ENCODE measurements around the gene PELI2. TPM values are rescaled to one million over a fixed set of nuclear protein-coding genes. Genes with fewer than 3 reads are reported as not detected.

Gene PELI2
- total RNA-seq, 1 experiment from 2014 or later: 23.5 TPM

GRCh38 chr14:56216626-56217379 is 98.6 kb downstream of the PELI2 start:
- Mint-ChIP-seq H3K4me1 (peaks cover 14% of the 10 kb centered on the region), H3K4me3 (no peak overlapping the region), H3K27ac (no peak overlapping the region), H3K36me3 (no peaks in the 10 kb centered on the region), H3K27me3 (ENCODE audit: low read depth) (no peaks in the 10 kb centered on the region), H3K9me3 (no peaks in the 10 kb centered on the region)
- ChIA-PET CTCF (interaction anchor here (1.3 kb wide), 1 partner anchor 124 kb away, joined by 3 read pairs; no protein-coding TSS in a partner anchor), POLR2A (no interaction called here)
- DNase-seq (ENCODE audit: low spot score): no peak
- TF ChIP-seq, protein P1, sequence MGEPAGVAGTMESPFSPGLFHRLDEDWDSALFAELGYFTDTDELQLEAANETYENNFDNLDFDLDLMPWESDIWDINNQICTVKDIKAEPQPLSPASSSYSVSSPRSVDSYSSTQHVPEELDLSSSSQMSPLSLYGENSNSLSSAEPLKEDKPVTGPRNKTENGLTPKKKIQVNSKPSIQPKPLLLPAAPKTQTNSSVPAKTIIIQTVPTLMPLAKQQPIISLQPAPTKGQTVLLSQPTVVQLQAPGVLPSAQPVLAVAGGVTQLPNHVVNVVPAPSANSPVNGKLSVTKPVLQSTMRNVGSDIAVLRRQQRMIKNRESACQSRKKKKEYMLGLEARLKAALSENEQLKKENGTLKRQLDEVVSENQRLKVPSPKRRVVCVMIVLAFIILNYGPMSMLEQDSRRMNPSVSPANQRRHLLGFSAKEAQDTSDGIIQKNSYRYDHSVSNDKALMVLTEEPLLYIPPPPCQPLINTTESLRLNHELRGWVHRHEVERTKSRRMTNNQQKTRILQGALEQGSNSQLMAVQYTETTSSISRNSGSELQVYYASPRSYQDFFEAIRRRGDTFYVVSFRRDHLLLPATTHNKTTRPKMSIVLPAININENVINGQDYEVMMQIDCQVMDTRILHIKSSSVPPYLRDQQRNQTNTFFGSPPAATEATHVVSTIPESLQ (CRISPR knock-in tag; IDR thresholded peaks at IDR 0.05): no peak
- TF ChIP-seq JAZF1 (CRISPR knock-in tag; IDR thresholded peaks at IDR 0.05): no peak
- TF ChIP-seq EMX1 (CRISPR knock-in tag; IDR thresholded peaks at IDR 0.05): no peak
- no peak for TF ChIP-seq MYBL2 (CRISPR knock-in tag; IDR thresholded peaks at IDR 0.05)
- TF ChIP-seq IRF2 (CRISPR knock-in tag; IDR thresholded peaks at IDR 0.05; ENCODE audit: borderline replicate concordance, low read depth): no peak
- TF ChIP-seq MLX (CRISPR knock-in tag; IDR thresholded peaks at IDR 0.05): no peak
- TF ChIP-seq, protein P2, sequence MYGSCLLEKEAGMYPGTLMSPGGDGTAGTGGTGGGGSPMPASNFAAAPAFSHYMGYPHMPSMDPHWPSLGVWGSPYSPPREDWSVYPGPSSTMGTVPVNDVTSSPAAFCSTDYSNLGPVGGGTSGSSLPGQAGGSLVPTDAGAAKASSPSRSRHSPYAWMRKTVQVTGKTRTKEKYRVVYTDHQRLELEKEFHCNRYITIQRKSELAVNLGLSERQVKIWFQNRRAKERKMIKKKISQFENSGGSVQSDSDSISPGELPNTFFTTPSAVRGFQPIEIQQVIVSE (CRISPR knock-in tag; IDR thresholded peaks at IDR 0.05; ENCODE audit: borderline replicate concordance): no peak
- TF ChIP-seq TEAD1 (CRISPR knock-in tag; IDR thresholded peaks at IDR 0.05): no peak
- TF ChIP-seq ZNF671 (CRISPR knock-in tag; IDR thresholded peaks at IDR 0.05): no peak
- no peak for TF ChIP-seq ETV6 (CRISPR knock-in tag; IDR thresholded peaks at IDR 0.05)
- TF ChIP-seq CREM (CRISPR knock-in tag; IDR thresholded peaks at IDR 0.05): no peak
- no peak for TF ChIP-seq ZNF396 (CRISPR knock-in tag; IDR thresholded peaks at IDR 0.05; ENCODE audit: borderline replicate concordance)
- TF ChIP-seq, protein P3, sequence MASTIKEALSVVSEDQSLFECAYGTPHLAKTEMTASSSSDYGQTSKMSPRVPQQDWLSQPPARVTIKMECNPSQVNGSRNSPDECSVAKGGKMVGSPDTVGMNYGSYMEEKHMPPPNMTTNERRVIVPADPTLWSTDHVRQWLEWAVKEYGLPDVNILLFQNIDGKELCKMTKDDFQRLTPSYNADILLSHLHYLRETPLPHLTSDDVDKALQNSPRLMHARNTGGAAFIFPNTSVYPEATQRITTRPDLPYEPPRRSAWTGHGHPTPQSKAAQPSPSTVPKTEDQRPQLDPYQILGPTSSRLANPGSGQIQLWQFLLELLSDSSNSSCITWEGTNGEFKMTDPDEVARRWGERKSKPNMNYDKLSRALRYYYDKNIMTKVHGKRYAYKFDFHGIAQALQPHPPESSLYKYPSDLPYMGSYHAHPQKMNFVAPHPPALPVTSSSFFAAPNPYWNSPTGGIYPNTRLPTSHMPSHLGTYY (CRISPR knock-in tag; IDR thresholded peaks at IDR 0.05): no peak
- no peak for TF ChIP-seq ELF4 (CRISPR knock-in tag; IDR thresholded peaks at IDR 0.05; ENCODE audit: low read depth)
- TF ChIP-seq ZNF232 (CRISPR knock-in tag; IDR thresholded peaks at IDR 0.05): no peak
- TF ChIP-seq, protein P4, sequence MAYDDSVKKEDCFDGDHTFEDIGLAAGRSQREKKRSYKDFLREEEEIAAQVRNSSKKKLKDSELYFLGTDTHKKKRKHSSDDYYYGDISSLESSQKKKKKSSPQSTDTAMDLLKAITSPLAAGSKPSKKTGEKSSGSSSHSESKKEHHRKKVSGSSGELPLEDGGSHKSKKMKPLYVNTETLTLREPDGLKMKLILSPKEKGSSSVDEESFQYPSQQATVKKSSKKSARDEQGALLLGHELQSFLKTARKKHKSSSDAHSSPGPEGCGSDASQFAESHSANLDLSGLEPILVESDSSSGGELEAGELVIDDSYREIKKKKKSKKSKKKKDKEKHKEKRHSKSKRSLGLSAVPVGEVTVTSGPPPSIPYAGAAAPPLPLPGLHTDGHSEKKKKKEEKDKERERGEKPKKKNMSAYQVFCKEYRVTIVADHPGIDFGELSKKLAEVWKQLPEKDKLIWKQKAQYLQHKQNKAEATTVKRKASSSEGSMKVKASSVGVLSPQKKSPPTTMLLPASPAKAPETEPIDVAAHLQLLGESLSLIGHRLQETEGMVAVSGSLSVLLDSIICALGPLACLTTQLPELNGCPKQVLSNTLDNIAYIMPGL (CRISPR knock-in tag; IDR thresholded peaks at IDR 0.05): no peak
- no peak for TF ChIP-seq NR1H2 (CRISPR knock-in tag; IDR thresholded peaks at IDR 0.05)
- TF ChIP-seq, protein P5, sequence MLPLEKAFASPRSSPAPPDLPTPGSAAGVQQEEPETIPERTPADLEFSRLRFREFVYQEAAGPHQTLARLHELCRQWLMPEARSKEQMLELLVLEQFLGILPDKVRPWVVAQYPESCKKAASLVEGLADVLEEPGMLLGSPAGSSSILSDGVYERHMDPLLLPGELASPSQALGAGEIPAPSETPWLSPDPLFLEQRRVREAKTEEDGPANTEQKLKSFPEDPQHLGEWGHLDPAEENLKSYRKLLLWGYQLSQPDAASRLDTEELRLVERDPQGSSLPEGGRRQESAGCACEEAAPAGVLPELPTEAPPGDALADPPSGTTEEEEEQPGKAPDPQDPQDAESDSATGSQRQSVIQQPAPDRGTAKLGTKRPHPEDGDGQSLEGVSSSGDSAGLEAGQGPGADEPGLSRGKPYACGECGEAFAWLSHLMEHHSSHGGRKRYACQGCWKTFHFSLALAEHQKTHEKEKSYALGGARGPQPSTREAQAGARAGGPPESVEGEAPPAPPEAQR (CRISPR knock-in tag; IDR thresholded peaks at IDR 0.05): no peak
- no peak for TF ChIP-seq SP1 (CRISPR knock-in tag; conservative IDR thresholded peaks at IDR 0.05)
- TF ChIP-seq NFYB (CRISPR knock-in tag; conservative IDR thresholded peaks at IDR 0.05; ENCODE audit: low read depth): no peak
- ATAC-seq: no peak

All from WTC11 (cell line).